Right renal cortex interstitium (tissue), 3 donors: Measurements from ENCODE around the gene NEUROG2. TPM values are rescaled to one million over a fixed set of nuclear protein-coding genes. Genes with fewer than 3 reads are reported as not detected.
"Not testable (repeated sequence)": the region's sequence is repeated elsewhere in the genome, so short reads cannot be mapped to it uniquely, and the experiment has no call there.

Source experiments
- DNase-seq, 3 donors: peaks; one replicate each; pipeline ENCODE4 v3.0.0-alpha.2; 2013; ENCODE audit warnings: low read depth in 3 of 3, low spot score in 2 of 3
- polyA plus RNA-seq, 3 donors: library from polyadenylated mRNA; unstranded; fragments of 120-200 nt; gene quantifications; one replicate each; pipeline ENCODE4 v1.2.1, GENCODE V29; 2013; ENCODE audit not compliant: insufficient read length in 3 of 3

The NEUROG2 gene
- polyA plus RNA-seq: not detected

DNA sequence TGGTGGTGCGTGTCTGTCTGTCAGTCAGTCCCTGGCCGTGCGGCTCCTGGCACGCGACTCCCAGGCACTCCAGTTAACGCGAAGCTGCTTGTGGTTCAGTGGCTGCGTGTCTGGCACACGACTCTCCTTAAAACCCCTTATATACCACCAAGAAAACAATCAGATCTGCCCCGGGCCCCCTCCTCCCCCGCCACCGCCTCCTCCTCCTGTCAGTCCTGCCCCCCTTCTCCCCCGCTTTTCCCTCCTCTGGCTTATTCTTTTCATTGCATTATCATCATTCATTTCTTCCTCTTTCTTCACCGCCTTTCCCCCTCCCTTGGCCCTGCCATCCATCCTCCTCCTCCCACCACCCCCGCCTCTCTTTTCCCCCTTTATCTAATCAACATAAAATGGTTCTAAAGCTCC, at the start of gene NEUROG2:
NEUROG2 (minus strand) TSS at position 115 of the 405 bp plus-strand sequence. CDS start 705 bp downstream, outside the sequence.
- no peak for DNase-seq

GRCh38 chr4:112564706-112565270, 48.8 kb upstream of the NEUROG2 start:
- DNase-seq: no peak

DNA sequence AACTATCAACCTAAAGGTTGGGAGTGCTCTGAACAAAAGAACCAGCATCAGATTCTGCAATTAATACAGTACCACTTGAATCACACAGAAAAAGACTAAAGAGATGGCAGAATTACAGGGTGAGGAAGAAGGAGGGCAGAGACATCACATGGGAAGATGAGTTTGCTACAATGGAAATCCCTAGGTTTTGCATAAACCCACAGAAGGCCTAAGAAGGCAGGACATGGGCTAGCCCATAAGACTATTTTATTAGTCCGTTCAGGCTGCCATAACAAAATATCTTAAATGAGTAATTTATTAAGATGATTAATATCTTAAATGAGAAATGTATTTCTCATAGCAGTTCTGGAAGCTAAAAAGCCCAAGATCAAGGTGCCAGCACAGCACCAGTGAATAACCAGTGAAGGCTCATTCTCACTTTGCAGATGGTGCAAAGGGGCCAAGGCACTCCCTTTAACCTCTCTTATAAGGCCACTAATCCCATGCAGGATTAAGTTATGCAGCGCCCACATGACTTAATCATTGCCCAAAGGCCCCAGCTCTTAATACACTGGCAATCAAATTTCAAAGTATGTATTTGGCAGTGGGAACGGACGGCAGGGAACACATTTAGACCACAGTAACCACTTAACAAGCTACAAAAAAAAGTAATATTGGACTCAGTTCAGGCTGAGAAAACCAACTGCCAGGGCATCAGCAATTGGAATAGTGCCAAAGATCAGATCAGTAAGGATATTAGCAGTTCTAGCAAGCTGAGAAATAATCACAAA, 47.6 kb upstream of the NEUROG2 start:
- DNase-seq: no peak

DNA sequence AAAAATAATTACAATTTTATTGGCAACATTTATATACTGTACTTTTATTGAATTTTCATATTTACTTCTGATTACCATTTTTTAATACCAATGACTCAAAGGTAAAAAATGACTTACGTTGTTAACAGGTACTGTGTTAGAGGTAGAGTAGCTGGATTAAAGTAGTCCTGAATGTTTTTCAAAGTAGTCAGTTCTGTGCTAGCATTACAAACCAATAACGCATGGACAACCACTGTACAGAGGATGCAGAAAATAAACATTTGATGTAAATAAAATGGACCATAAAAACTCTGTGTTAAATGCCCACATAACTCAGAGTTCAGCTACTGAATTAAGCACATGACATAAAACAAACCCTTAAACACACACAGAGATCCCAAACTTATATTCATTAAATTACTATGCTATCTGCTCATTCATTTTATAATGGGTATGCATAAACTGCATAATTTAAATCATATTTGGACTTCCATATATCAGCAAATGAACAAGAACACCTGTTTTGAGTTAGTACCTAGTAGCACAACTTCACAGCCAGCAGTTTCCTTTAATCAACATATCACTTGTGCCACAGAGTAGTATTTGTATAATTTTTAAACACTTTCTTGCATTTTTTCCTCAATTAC, 46.4 kb upstream of the NEUROG2 start:
- no peak for DNase-seq

GRCh38 chr4:112560084-112560483, 44.1 kb upstream of the NEUROG2 start:
- DNase-seq: no peak

GRCh38 chr4:112559053-112559452, 43.1 kb upstream of the NEUROG2 start:
- DNase-seq: no peak

GRCh38 chr4:112557676-112558411, 41.9 kb upstream of the NEUROG2 start:
- DNase-seq: no peak

DNA sequence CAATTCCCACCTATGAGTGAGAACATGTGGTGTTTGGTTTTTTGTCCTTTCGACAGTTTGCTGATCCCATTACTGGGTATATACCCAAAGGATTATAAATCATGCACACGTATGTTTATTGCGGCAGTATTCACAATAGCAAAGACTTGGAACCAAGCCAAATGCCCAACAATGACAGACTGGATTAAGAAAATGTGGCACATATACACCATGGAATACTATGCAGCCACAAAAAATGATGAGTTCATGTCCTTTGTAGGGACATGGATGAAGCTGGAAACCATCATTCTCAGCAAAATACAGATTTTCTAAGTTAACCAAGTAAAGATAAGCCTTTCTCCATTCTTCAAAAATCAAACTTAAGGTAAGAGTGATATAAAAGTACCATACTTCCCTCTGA, 38.3 kb upstream of the NEUROG2 start:
- DNase-seq: not testable (repeated sequence)

- DNase-seq: no peak
Observed at GRCh38 chr4:112552668-112553067, 36.7 kb upstream of the NEUROG2 start.

- DNase-seq: no peak
Observed at GRCh38 chr4:112550728-112551127, 34.7 kb upstream of the NEUROG2 start.

DNA sequence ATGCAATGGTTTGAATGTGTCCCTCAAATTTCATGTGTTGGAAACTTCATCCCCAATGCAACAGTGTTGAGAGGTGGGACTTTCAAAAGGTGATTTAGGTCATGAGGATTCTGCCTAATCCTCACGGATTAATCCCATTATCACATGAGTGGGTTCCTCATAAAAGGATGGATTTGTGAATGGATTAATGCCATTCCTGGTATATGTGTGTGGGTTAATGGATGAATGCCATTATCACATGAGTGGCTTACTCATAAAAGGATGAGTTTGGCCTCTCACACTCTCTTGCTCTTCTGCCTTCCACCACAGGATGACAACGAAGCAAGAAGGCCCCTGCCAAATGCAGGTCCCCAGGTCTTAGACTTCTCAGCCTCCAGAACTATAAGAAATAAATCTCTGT, 30.5 kb upstream of the NEUROG2 start:
- no peak for DNase-seq

GRCh38 chr4:112545346-112545745, 29.4 kb upstream of the NEUROG2 start:
- no peak for DNase-seq

- DNase-seq: no peak
Observed at GRCh38 chr4:112540695-112541094, 24.7 kb upstream of the NEUROG2 start.

DNA sequence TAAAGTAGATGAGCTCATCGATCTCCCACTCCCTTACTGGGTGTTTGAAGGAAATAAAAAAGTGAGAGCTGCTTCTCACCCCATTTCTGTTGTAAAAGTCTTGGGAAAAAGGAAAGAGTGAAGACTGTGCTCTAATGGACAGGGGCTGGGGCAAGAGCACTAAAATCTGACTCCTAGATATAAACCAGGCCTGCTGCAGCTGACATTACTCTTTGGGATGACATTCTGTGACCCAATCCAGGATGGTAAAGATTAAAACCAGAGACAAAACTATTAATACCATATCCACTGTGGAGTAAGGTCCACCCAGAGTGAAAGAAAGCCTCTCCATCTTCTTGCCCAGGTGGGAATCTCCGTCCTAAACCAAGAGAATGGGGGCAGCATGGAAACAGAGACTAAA, 20.1 kb upstream of the NEUROG2 start:
- DNase-seq: no peak

GRCh38 chr4:112532267-112532666, 16.3 kb upstream of the NEUROG2 start:
- no peak for DNase-seq

GRCh38 chr4:112531146-112531545, 15.2 kb upstream of the NEUROG2 start:
- DNase-seq: no peak

DNA sequence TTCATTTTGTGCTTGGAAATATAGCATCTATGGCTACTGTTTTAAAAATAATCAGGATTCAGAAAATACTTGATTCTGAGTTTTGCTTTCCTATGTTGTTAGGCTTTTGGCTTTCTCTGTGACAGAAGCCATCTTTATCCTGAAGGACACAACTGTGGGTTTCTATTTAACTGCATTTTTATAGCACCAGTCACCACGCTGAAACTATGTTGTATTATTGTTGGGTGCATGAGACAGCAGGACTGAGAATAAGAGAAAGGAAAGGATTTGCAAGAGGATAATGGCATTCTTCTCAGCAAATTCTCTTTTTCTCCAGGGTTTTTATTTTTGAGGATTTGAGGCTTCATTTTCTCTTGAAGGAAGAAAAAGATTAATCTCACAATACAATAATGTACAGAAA, 10.1 kb upstream of the NEUROG2 start:
- DNase-seq: no peak

DNA sequence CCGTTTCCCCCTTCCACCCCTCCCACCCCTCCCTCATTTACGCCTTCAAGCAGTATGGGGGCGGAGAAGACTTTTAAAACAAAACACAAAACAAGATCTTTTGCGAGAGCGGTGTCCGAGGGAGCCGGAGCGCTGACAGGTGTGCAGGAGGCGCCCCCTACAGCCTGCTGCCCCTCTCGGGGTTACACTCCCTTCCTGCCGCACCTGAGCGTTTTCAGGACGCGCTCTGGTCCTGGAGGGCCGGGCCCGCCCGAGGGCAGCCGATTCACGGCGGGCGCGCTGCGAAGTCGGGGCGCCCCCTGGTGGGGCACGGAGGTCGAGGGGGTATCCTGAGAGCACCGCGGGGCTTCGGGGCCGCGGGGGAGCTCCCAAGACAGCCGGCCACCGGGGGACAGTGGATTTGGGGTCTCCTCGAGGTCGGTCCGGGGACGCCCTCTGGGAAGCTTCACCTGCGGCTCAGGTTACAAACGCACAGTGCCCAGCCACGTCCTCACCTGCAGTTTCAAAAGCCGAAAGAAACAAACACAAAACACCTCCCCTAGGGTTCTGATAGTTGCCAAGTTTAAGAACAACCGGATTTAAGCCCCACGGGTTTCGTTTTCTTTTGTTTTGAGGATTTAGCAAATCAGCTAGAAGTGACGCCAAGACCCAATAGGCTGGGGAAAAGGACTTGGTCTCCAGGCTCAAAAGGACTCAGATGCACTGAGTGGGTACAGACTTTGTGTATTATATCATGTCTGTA, 8.0 kb upstream of the NEUROG2 start:
- DNase-seq: no peak

GRCh38 chr4:112523008-112523721, 7.2 kb upstream of the NEUROG2 start:
- DNase-seq: no peak

- DNase-seq: not testable (repeated sequence)
Observed at GRCh38 chr4:112522431-112522830, 6.5 kb upstream of the NEUROG2 start.
